Measurements from ENCODE around the gene PDE11A. TPM values are rescaled to one million over a fixed set of nuclear protein-coding genes. Genes with fewer than 3 reads are reported as not detected.

Gene PDE11A
- total and polyA plus RNA-seq, 4 donors, result 1.0 to 5.9 (median 1.7) TPM

GRCh38 chr2:177900082-177900481 is 172.5 kb downstream of the PDE11A start (continued):
- TF ChIP-seq CTCF (IDR thresholded peaks at IDR 0.05; ENCODE audit: low read depth, low read length, missing input control) (no peak), RXRA (IDR thresholded peaks at IDR 0.05) (no peak), RAD21 (IDR thresholded peaks at IDR 0.05) (no peak), SP1 (IDR thresholded peaks at IDR 0.05) (no peak)
- TF ChIP-seq, protein P1, sequence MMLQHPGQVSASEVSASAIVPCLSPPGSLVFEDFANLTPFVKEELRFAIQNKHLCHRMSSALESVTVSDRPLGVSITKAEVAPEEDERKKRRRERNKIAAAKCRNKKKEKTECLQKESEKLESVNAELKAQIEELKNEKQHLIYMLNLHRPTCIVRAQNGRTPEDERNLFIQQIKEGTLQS (IDR thresholded peaks at IDR 0.05), result no peak

- H3K4me3 ChIP-seq (ENCODE audit: low read depth in 1 of 3, low read length in 3 of 3), result no peak overlapping the region
- WGBS, result 86% methylated on average over 5 of the region's 5 CpGs
- DNase-seq (ENCODE audit: low spot score), result no peak
- H3K9ac ChIP-seq (ENCODE audit: low read depth in 1 of 2, low read length in 2 of 2), result no peak overlapping the region
- no peak overlapping the region for H3K27ac ChIP-seq (ENCODE audit: low read depth in 1 of 2, low read length in 2 of 2)
- H3K9me3 ChIP-seq (ENCODE audit: control insufficient read depth in 4 of 4, low read length in 3 of 4), result no peaks in the 10 kb centered on the region
- TF ChIP-seq, protein P1 (IDR thresholded peaks at IDR 0.05), result no peak
- TF ChIP-seq TAF1 (conservative IDR thresholded peaks at IDR 0.05), result no peak
- no peak for TF ChIP-seq YY1 (IDR thresholded peaks at IDR 0.05)
- TF ChIP-seq FOXA2 (IDR thresholded peaks at IDR 0.05), result no peak
- TF ChIP-seq, protein P2, sequence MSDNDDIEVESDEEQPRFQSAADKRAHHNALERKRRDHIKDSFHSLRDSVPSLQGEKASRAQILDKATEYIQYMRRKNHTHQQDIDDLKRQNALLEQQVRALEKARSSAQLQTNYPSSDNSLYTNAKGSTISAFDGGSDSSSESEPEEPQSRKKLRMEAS (IDR thresholded peaks at IDR 0.05), result no peak
- no peaks in the 10 kb centered on the region for H3K4me1 ChIP-seq (ENCODE audit: control insufficient read depth in 4 of 4, insufficient read depth in 4 of 4, low read length in 3 of 4)
- H3K36me3 ChIP-seq (ENCODE audit: control insufficient read depth in 4 of 4, insufficient read depth in 3 of 4, low read depth in 1 of 4, low read length in 3 of 4), result peaks cover 0 to 3% (median 0%) of the 10 kb centered on the region in 4 donors
- H3K27me3 ChIP-seq (ENCODE audit: control insufficient read depth in 4 of 4, insufficient read depth in 4 of 4, low read length in 3 of 4), result no peaks in the 10 kb centered on the region
Observed at GRCh38 chr2:177897278-177897677, 175.3 kb downstream of the PDE11A start.

GRCh38 chr2:177896587-177896986 is 176.0 kb downstream of the PDE11A start:
- TF ChIP-seq FOXA1 (IDR thresholded peaks at IDR 0.05) (no peak), JUND (IDR thresholded peaks at IDR 0.05) (no peak), EGR1 (IDR thresholded peaks at IDR 0.05; ENCODE audit: low read depth in 2 of 2) (no peak)
- H3K9me3 ChIP-seq (ENCODE audit: control insufficient read depth in 4 of 4, low read length in 3 of 4), result no peaks in the 10 kb centered on the region
- peaks cover 0 to 3% (median 0%) of the 10 kb centered on the region in 4 donors for H3K36me3 ChIP-seq (ENCODE audit: control insufficient read depth in 4 of 4, insufficient read depth in 3 of 4, low read depth in 1 of 4, low read length in 3 of 4)
- H3K27me3 ChIP-seq (ENCODE audit: control insufficient read depth in 4 of 4, insufficient read depth in 4 of 4, low read length in 3 of 4), result no peaks in the 10 kb centered on the region
- 67% methylated on average over 3 of the region's 3 CpGs for WGBS
- no peak overlapping the region for H3K4me3 ChIP-seq (ENCODE audit: low read depth in 1 of 3, low read length in 3 of 3)
- H3K4me1 ChIP-seq (ENCODE audit: control insufficient read depth in 4 of 4, insufficient read depth in 4 of 4, low read length in 3 of 4), result no peaks in the 10 kb centered on the region
- no peak overlapping the region for H3K27ac ChIP-seq (ENCODE audit: low read depth in 1 of 2, low read length in 2 of 2)
- no peak overlapping the region for H3K9ac ChIP-seq (ENCODE audit: low read depth in 1 of 2, low read length in 2 of 2)
- DNase-seq (ENCODE audit: low spot score), result no peak

- no peak overlapping the region for H3K9ac ChIP-seq (ENCODE audit: low read depth in 1 of 2, low read length in 2 of 2)
- H3K36me3 ChIP-seq (ENCODE audit: control insufficient read depth in 4 of 4, insufficient read depth in 3 of 4, low read depth in 1 of 4, low read length in 3 of 4), result peaks cover 0 to 3% (median 0%) of the 10 kb centered on the region in 4 donors
- no peak for TF ChIP-seq SP1 (IDR thresholded peaks at IDR 0.05)
- no peak for TF ChIP-seq TAF1 (conservative IDR thresholded peaks at IDR 0.05)
- TF ChIP-seq HNF4A (conservative IDR thresholded peaks at IDR 0.05), result no peak
- TF ChIP-seq, protein P3, sequence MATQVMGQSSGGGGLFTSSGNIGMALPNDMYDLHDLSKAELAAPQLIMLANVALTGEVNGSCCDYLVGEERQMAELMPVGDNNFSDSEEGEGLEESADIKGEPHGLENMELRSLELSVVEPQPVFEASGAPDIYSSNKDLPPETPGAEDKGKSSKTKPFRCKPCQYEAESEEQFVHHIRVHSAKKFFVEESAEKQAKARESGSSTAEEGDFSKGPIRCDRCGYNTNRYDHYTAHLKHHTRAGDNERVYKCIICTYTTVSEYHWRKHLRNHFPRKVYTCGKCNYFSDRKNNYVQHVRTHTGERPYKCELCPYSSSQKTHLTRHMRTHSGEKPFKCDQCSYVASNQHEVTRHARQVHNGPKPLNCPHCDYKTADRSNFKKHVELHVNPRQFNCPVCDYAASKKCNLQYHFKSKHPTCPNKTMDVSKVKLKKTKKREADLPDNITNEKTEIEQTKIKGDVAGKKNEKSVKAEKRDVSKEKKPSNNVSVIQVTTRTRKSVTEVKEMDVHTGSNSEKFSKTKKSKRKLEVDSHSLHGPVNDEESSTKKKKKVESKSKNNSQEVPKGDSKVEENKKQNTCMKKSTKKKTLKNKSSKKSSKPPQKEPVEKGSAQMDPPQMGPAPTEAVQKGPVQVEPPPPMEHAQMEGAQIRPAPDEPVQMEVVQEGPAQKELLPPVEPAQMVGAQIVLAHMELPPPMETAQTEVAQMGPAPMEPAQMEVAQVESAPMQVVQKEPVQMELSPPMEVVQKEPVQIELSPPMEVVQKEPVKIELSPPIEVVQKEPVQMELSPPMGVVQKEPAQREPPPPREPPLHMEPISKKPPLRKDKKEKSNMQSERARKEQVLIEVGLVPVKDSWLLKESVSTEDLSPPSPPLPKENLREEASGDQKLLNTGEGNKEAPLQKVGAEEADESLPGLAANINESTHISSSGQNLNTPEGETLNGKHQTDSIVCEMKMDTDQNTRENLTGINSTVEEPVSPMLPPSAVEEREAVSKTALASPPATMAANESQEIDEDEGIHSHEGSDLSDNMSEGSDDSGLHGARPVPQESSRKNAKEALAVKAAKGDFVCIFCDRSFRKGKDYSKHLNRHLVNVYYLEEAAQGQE (IDR thresholded peaks at IDR 0.05), result no peak
- TF ChIP-seq NR2F2 (IDR thresholded peaks at IDR 0.05), result no peak
- TF ChIP-seq FOXA2 (IDR thresholded peaks at IDR 0.05), result no peak
- TF ChIP-seq, protein P4, sequence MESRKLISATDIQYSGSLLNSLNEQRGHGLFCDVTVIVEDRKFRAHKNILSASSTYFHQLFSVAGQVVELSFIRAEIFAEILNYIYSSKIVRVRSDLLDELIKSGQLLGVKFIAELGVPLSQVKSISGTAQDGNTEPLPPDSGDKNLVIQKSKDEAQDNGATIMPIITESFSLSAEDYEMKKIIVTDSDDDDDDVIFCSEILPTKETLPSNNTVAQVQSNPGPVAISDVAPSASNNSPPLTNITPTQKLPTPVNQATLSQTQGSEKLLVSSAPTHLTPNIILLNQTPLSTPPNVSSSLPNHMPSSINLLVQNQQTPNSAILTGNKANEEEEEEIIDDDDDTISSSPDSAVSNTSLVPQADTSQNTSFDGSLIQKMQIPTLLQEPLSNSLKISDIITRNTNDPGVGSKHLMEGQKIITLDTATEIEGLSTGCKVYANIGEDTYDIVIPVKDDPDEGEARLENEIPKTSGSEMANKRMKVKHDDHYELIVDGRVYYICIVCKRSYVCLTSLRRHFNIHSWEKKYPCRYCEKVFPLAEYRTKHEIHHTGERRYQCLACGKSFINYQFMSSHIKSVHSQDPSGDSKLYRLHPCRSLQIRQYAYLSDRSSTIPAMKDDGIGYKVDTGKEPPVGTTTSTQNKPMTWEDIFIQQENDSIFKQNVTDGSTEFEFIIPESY (IDR thresholded peaks at IDR 0.05), result no peak
- TF ChIP-seq JUND (IDR thresholded peaks at IDR 0.05), result no peak
- TF ChIP-seq RAD21 (IDR thresholded peaks at IDR 0.05), result no peak
- no peak for TF ChIP-seq EGR1 (IDR thresholded peaks at IDR 0.05; ENCODE audit: low read depth in 2 of 2)
- TF ChIP-seq HNF4G (IDR thresholded peaks at IDR 0.05), result no peak
- no peak overlapping the region for H3K4me3 ChIP-seq (ENCODE audit: low read depth in 1 of 3, low read length in 3 of 3)
- no peak for DNase-seq (ENCODE audit: low spot score)
- WGBS, result 83% methylated on average over 4 of the region's 4 CpGs
- no peaks in the 10 kb centered on the region for H3K27me3 ChIP-seq (ENCODE audit: control insufficient read depth in 4 of 4, insufficient read depth in 4 of 4, low read length in 3 of 4)
- no peaks in the 10 kb centered on the region for H3K4me1 ChIP-seq (ENCODE audit: control insufficient read depth in 4 of 4, insufficient read depth in 4 of 4, low read length in 3 of 4)
- no peaks in the 10 kb centered on the region for H3K9me3 ChIP-seq (ENCODE audit: control insufficient read depth in 4 of 4, low read length in 3 of 4)
- H3K27ac ChIP-seq (ENCODE audit: low read depth in 1 of 2, low read length in 2 of 2), result no peak overlapping the region
Observed at GRCh38 chr2:177894546-177894945, 178.0 kb downstream of the PDE11A start.
